NCI-H1930 (cell line): Measurements from ENCODE around the gene FKBP2.
A peak's percentile ranks its signal among the peaks of the same experiment; 100 is the strongest.

Experiments used
- DNase-seq, 2 experiments: peaks; one replicate each; lab custom pipeline; 2025; lab: John Stamatoyannopoulos, UW

Gene FKBP2

DNA sequence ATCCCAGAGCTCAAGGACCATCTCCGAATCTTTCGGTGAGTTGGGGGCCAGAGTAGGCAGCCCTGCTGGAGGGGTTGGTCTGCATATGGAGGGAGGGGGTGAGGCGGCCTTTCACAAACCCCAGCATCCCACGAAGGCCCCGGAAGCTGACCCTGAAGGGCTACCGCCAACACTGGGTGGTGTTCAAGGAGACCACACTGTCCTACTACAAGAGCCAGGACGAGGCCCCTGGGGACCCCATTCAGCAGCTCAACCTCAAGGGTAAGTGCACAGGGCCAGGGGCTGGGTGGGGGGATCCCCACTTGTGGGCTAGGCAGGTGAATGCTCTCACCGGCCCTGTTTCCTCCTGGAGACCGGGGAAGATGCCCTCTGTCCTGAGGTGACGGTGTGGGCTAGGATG, 21.1 kb upstream of the FKBP2 start:
- no peak for DNase-seq

GRCh38 chr11:64220271-64220670, 20.6 kb upstream of the FKBP2 start:
- no peak for DNase-seq

DNA sequence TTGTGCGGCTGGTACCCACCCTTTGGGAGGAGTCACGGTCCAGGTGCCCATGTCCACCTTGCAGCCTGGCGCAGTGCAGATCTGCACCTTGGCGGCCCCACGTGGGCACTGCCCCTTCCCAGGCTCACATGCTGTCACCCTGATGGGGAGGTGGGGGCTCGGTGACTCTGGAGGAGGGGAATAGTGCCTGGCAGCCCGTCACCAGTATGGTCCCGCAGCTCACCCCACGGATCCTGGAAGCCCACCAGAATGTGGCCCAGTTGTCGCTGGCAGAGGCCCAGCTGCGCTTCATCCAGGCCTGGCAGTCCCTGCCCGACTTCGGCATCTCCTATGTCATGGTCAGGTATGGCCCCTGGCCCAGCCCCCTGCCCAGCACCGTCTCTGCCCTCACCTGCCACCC, 20.1 kb upstream of the FKBP2 start:
- no peak for DNase-seq

DNA sequence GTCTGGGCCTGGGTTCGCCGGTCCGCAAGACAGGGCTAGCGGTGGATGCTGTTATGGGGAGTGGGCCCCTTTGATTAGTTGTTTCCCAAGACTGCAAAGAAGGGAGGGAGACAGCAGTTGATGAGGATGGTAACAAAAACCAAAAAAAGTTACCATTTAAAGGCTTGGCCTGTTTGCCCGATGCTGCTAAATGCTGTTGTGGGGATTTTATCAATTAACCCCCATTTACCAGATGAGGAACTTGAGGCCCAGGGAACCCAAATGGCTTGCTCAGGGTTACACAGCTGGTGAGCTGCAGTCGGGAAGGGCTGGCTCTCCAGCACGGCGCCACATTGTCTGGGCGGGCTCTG, 18.3 kb upstream of the FKBP2 start:
- DNase-seq = no peak

DNA sequence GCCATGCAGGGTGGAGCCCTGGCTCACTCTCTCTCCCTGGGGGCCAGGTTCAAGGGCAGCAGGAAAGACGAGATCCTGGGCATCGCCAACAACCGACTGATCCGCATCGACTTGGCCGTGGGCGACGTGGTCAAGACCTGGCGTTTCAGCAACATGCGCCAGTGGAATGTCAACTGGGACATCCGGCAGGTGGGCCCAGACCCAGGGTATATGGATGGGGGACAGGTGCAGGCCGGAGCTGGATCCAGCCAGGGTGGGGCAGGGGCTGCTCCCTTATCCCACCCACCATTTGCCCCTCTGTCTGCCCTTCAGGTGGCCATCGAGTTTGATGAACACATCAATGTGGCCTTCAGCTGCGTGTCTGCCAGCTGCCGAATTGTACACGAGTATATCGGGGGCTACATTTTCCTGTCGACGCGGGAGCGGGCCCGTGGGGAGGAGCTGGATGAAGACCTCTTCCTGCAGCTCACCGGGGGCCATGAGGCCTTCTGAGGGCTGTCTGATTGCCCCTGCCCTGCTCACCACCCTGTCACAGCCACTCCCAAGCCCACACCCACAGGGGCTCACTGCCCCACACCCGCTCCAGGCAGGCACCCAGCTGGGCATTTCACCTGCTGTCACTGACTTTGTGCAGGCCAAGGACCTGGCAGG, 17.8 kb upstream of the FKBP2 start:
- no peak for DNase-seq

GRCh38 chr11:64224151-64224890, 16.6 kb upstream of the FKBP2 start:
- no peak for DNase-seq

DNA sequence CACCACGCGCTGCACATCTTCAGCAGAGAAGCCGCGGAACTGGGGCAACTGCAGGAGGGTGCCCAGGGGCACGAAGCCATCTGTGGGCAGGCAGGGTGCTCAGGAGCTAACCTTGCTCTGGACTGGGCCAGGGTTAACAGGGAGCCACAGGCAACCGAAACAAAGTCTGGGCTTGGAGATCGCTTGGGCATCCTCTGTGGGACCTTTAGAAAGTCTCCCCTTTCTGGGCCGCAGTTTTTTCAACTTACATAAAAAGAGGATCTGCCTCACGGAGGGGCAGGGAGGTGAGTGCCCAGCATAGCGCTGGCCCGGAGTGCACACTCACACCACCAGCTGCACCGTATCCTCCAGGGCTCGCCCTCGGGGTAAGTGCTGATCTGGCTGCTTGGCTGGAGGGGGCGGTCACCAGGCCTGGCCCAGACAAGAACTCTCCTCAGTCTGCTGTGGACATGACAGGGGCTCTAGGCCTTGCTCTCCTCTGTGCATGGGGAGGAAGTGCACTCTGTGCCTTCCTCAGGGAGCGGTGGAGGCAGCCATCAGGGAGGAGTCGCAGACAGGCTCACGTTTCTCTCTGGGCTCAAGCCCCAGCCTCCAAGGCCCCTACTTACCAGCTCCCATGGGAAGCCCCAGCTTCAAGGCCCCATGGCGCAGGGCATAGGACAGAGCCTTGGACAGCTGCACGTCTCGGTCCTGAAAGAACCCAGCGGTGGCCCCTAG, 15.8 kb upstream of the FKBP2 start:
- no peak for DNase-seq

GRCh38 chr11:64225608-64226506, 15.0 kb upstream of the FKBP2 start, which contains the start of the genes NUDT22 and TRPT1:
Gene NUDT22 (plus strand): TSS chr11:64226274. CDS start chr11:64226653, 379 bp downstream.
Gene TRPT1 (minus strand): TSS chr11:64226186. CDS start chr11:64225860, 326 bp downstream.
- peak; percentile 68 to 84 for DNase-seq

DNA sequence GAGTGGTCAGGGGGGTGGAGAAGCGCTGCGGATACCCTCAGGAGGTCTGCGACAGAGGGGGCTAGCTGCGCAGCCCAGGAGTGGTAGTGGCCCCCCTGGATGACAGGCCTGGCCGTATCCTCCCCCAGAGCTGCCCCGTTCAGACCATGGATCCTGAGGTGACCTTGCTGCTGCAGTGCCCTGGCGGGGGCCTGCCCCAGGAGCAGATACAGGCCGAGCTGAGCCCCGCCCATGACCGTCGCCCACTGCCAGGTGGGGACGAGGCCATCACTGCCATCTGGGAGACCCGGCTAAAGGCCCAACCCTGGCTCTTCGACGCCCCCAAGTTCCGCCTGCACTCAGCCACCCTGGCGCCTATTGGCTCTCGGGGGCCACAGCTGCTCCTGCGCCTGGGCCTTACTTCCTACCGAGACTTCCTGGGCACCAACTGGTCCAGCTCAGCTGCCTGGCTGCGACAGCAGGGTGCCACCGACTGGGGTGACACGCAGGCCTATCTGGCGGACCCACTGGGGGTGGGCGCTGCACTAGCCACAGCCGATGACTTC, 14.3 kb upstream of the FKBP2 start:
- no peak for DNase-seq

GRCh38 chr11:64227405-64227956, 13.4 kb upstream of the FKBP2 start:
- no peak for DNase-seq

DNA sequence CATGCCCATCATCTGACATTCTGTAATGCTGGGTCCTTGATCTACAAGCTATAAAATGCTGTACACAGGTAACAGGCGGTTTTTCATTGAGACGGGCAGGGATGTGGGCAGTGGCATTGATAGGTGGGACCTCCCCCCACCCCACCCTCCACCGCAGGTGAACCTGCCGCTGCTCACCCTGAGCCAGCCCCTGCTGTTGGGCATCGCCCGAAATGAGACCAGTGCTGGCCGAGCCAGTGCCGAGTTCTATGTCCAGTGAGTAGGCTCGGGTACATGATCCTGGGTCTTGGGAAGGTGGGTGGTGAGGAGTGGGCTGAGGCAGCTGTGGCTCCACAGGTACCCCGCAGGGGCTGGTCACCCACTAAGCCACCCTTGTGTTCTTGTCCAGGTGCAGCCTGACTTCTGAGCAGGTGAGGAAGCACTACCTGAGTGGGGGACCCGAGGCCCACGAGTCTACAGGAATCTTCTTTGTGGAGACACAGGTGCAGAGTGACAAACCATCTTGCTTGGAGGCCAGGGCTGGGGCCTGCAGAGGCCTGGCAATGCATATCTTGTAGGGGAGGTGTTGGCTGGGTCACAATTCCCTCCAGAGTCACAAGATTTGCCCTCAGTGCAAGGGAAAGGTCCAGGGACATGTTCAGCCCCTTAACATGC, 11.7 kb upstream of the FKBP2 start:
- no peak for DNase-seq

DNA sequence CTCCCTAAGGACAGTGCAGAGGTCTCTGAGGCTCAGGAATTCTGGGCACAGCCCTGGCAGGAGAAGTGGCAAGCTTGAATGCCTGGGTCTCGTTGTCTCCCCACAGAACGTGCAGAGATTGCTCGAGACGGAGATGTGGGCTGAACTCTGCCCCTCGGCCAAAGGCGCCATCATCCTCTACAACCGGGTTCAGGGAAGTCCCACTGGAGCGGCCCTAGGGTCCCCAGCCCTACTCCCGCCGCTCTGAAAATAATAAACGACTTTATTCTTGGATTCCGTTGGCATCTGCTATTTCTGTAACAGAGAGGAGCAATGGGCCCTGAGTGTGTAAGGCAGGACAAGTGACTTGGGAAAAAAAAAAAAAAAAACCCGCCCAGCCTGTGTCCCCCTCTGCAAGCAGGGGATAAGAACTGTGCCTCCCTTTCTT, 11.1 kb upstream of the FKBP2 start:
- no peak for DNase-seq

GRCh38 chr11:64230171-64230984, 10.5 kb upstream of the FKBP2 start, which contains the start of gene DNAJC4:
Gene DNAJC4 (plus strand): TSS chr11:64230548. CDS start chr11:64230855, 307 bp downstream.
- peak; percentile 96 to 97 for DNase-seq

DNA sequence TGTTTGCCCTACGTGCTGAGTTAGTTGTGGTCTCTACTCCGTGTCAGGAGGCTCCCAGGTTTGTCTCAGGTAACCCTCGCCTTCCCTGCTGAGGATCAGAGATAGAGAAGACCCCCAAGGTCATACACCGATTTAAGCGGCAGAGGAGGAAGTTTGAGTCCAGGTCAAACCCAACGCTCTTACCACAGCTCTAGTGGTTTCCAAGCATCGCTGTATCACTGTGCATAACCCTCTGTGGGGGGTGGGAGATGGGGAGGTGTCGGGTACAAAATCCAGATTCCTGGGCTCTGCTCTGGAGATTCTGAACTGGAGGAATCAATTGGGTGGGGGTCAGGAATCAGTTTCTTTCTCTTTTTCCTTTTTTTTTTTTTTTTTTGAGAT, 9.9 kb upstream of the FKBP2 start:
- no peak for DNase-seq

DNA sequence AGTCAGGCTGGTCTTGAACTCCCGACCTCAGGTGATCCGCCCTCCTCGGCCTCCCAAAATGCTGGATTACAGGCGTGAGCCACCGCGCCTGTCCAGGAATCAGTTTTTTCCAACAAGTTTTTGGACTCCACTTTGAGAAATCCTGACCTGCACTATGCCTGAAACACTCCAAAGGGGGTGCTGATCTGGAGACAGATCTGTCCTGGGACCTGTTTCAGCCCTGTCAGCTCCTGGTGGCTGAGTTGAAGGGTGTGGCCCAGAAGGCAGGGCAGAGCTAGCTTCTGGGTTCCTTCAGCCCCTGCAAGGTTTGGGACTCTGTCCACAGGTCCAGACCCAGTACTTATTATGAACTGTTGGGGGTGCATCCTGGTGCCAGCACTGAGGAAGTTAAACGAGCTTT, 9.3 kb upstream of the FKBP2 start:
- DNase-seq = no peak

GRCh38 chr11:64232182-64232966, 8.5 kb upstream of the FKBP2 start:
- DNase-seq = no peak

GRCh38 chr11:64232967-64233315, 8.0 kb upstream of the FKBP2 start:
- DNase-seq = no peak

GRCh38 chr11:64233913-64234586, 6.8 kb upstream of the FKBP2 start, which contains the start of gene VEGFB:
Gene VEGFB (plus strand): TSS chr11:64234584. CDS start chr11:64234834, 250 bp downstream.
- peak; percentile 31 to 65 for DNase-seq
